ENCODE results near the gene ARL6IP1. TPM values are rescaled to one million over a fixed set of nuclear protein-coding genes. Genes with fewer than 3 reads are reported as not detected.

The ARL6IP1 gene
- total RNA-seq, 1 experiment from 2014 or later = 207 TPM

DNA sequence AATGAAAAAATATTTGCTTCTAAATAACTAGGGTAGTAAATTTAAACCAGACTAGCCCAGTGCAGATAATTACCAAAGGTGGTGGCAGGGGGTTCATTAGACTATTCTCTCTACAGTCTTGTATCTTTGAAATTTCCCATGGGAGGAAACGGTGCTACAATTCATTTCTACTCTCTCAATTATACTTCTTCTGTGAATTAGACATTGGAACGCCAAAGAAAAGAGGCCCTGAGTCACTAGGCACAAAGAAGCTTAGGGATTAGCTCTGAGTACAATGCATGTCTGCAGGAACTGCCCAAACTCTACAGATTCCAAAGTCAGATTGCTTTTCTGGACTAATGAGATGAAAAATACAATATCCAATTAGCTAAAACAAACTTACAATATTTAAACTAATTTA lies 30.7 kb upstream of the ARL6IP1 start:
- no peaks in the 10 kb centered on the region for H3K4me1 Mint-ChIP-seq (ENCODE audit: low read depth, unreplicated experiment)
- peaks cover 77% of the 10 kb centered on the region for H3K36me3 Mint-ChIP-seq (ENCODE audit: insufficient read depth, unreplicated experiment)
- ChIA-PET CTCF (interaction anchor here (0.6 kb wide), 1 partner anchor 31 kb away, joined by 3 read pairs; the partner anchor contains the start of gene ARL6IP1), POLR2A (no interaction called here)
- no TSS peak for BruUV-seq (replicated peaks)
- Histone ChIP-seq H3K9me3 (no peaks in the 10 kb centered on the region), H3K27me3 (replicated peaks; ENCODE audit: control insufficient read depth, insufficient read depth, low read length) (no peaks in the 10 kb centered on the region), H3K36me3 (ENCODE audit: control insufficient read depth, insufficient read depth, low read length) (peaks cover 4% of the 10 kb centered on the region), H3K4me1 (0 out of 2 replicates have a peak, but pooled peaks cover 8% of the 10 kb centered on the region), H3K4me3 (ENCODE audit: low read depth, low read length) (no peak overlapping the region)
- no peak overlapping the region for H3K4me3 Mint-ChIP-seq (ENCODE audit: unreplicated experiment)
- H3K9me3 Mint-ChIP-seq (ENCODE audit: unreplicated experiment) = no peaks in the 10 kb centered on the region
- no peak for DNase-seq
- H3K27ac Mint-ChIP-seq (ENCODE audit: unreplicated experiment) = no peak overlapping the region
- TF ChIP-seq, protein P1, sequence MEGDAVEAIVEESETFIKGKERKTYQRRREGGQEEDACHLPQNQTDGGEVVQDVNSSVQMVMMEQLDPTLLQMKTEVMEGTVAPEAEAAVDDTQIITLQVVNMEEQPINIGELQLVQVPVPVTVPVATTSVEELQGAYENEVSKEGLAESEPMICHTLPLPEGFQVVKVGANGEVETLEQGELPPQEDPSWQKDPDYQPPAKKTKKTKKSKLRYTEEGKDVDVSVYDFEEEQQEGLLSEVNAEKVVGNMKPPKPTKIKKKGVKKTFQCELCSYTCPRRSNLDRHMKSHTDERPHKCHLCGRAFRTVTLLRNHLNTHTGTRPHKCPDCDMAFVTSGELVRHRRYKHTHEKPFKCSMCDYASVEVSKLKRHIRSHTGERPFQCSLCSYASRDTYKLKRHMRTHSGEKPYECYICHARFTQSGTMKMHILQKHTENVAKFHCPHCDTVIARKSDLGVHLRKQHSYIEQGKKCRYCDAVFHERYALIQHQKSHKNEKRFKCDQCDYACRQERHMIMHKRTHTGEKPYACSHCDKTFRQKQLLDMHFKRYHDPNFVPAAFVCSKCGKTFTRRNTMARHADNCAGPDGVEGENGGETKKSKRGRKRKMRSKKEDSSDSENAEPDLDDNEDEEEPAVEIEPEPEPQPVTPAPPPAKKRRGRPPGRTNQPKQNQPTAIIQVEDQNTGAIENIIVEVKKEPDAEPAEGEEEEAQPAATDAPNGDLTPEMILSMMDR (IDR thresholded peaks at IDR 0.05; ENCODE audit: insufficient read depth in 1 of 2, low read depth in 1 of 2, low read length in 1 of 2, severe bottlenecking in 1 of 2, unreplicated experiment in 1 of 2) = no peak
- no peaks in the 10 kb centered on the region for H3K27me3 Mint-ChIP-seq (ENCODE audit: insufficient read depth, unreplicated experiment)
- intact Hi-C loops (cut with micrococcal nuclease; ENCODE audit: unreplicated experiment) = no loop called here

DNA sequence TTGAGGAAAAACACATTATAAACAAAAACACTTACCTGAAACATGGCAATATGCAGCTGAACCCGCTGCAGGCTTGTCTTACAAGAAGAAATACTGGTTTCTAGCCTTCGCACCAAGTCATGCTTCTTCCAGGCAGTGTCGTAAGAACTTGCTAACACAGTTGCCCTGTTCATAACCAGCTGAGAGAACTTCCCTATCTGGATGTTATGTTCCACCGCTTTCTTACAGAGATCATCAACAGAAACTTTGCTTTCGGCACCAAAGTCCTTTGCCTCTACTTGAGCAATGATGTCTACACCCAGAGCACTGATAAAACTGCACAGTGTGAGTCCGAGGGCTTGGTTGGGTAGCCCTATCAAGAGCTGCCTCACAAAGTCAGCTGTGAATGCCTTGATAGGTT lies 27.9 kb upstream of the ARL6IP1 start:
- no peaks in the 10 kb centered on the region for H3K27me3 Mint-ChIP-seq (ENCODE audit: insufficient read depth, unreplicated experiment)
- H3K4me3 Mint-ChIP-seq (ENCODE audit: unreplicated experiment) = no peak overlapping the region
- POLR2A ChIA-PET = no interaction called here
- H3K36me3 Mint-ChIP-seq (ENCODE audit: insufficient read depth, unreplicated experiment) = peaks cover 49% of the 10 kb centered on the region
- H3K9me3 Mint-ChIP-seq (ENCODE audit: unreplicated experiment) = no peaks in the 10 kb centered on the region
- DNase-seq = no peak
- Histone ChIP-seq H3K4me3 (ENCODE audit: low read depth, low read length) (no peak overlapping the region), H3K4me1 (0 out of 2 replicates have a peak, but pooled peaks cover 8% of the 10 kb centered on the region), H3K27me3 (replicated peaks; ENCODE audit: control insufficient read depth, insufficient read depth, low read length) (no peaks in the 10 kb centered on the region), H3K9me3 (no peaks in the 10 kb centered on the region), H3K36me3 (ENCODE audit: control insufficient read depth, insufficient read depth, low read length) (peaks cover 1% of the 10 kb centered on the region)
- CTCF ChIA-PET = no interaction called here
- intact Hi-C loops (cut with micrococcal nuclease; ENCODE audit: unreplicated experiment) = no loop called here
- no peak overlapping the region for H3K27ac Mint-ChIP-seq (ENCODE audit: unreplicated experiment)
- no peaks in the 10 kb centered on the region for H3K4me1 Mint-ChIP-seq (ENCODE audit: low read depth, unreplicated experiment)
- TF ChIP-seq, protein P1 (IDR thresholded peaks at IDR 0.05; ENCODE audit: insufficient read depth in 1 of 2, low read depth in 1 of 2, low read length in 1 of 2, severe bottlenecking in 1 of 2, unreplicated experiment in 1 of 2) = no peak
- BruUV-seq (replicated peaks) = no TSS peak

DNA sequence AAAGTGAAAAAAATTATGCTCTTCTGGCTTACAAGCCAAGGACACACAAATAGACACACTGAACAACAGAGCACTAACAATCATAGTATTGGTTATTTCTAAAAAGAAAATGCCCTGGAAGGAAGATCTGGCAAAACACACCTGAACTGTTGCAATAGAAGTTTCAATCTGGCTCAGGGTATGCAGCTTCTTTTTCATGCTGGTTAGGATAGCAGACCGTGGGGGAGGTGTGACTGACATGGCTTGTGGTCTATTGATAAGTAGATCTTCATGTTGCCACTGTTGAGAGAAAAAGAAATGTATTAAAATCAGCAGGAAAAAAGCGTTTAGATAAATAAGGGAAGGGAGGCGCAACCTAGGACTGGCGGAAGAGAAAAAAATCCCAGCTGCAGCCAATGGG lies 26.5 kb upstream of the ARL6IP1 start:
- Mint-ChIP-seq H3K4me1 (ENCODE audit: low read depth, unreplicated experiment) (no peaks in the 10 kb centered on the region), H3K9me3 (ENCODE audit: unreplicated experiment) (no peaks in the 10 kb centered on the region), H3K4me3 (ENCODE audit: unreplicated experiment) (no peak overlapping the region), H3K27me3 (ENCODE audit: insufficient read depth, unreplicated experiment) (no peaks in the 10 kb centered on the region), H3K36me3 (ENCODE audit: insufficient read depth, unreplicated experiment) (peaks cover 39% of the 10 kb centered on the region), H3K27ac (ENCODE audit: unreplicated experiment) (no peak overlapping the region)
- Histone ChIP-seq H3K4me3 (ENCODE audit: low read depth, low read length) (no peak overlapping the region), H3K36me3 (ENCODE audit: control insufficient read depth, insufficient read depth, low read length) (peaks cover 1% of the 10 kb centered on the region), H3K27me3 (replicated peaks; ENCODE audit: control insufficient read depth, insufficient read depth, low read length) (no peaks in the 10 kb centered on the region), H3K9me3 (no peaks in the 10 kb centered on the region), H3K4me1 (0 out of 2 replicates have a peak, but pooled peaks cover 8% of the 10 kb centered on the region)
- BruUV-seq (replicated peaks) = no TSS peak
- DNase-seq = no peak
- intact Hi-C loops (cut with micrococcal nuclease; ENCODE audit: unreplicated experiment) = no loop called here
- POLR2A ChIA-PET = no interaction called here
- TF ChIP-seq, protein P1 (IDR thresholded peaks at IDR 0.05; ENCODE audit: insufficient read depth in 1 of 2, low read depth in 1 of 2, low read length in 1 of 2, severe bottlenecking in 1 of 2, unreplicated experiment in 1 of 2) = no peak
- CTCF ChIA-PET = no interaction called here

All from Caco-2 (cell line).